ENCODE data around the gene LRRN3.

The LRRN3 gene

DNA sequence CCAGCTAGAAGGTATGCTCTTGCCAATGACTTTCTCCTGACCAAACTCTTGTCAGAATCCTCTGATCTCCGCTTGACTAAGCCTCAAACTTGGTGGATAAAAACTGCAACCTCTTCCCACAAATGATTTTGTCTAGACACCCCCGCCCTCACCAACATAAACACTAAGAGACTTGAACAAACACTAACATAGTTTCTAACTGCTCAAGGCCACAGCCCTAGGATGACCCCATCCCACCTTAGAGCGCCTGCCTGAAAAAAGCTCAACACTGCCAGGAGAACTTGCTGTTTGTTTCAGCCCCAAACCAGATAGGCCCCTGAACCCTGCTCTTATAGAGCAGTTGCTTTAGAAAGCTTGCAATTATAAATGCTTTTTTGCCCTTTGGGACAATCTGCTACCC lies 71.8 kb downstream of the LRRN3 start:
- peaks cover 0 to 13% (median 0%) of the 10 kb centered on the region in 4 donors for H3K4me1 ChIP-seq
- H3K27ac ChIP-seq, result no peak overlapping the region
- no peak for DNase-seq
- H3K4me3 ChIP-seq, result no peak overlapping the region
- no peaks in the 10 kb centered on the region for H3K9me3 ChIP-seq
- TF ChIP-seq, protein P1, sequence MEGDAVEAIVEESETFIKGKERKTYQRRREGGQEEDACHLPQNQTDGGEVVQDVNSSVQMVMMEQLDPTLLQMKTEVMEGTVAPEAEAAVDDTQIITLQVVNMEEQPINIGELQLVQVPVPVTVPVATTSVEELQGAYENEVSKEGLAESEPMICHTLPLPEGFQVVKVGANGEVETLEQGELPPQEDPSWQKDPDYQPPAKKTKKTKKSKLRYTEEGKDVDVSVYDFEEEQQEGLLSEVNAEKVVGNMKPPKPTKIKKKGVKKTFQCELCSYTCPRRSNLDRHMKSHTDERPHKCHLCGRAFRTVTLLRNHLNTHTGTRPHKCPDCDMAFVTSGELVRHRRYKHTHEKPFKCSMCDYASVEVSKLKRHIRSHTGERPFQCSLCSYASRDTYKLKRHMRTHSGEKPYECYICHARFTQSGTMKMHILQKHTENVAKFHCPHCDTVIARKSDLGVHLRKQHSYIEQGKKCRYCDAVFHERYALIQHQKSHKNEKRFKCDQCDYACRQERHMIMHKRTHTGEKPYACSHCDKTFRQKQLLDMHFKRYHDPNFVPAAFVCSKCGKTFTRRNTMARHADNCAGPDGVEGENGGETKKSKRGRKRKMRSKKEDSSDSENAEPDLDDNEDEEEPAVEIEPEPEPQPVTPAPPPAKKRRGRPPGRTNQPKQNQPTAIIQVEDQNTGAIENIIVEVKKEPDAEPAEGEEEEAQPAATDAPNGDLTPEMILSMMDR (IDR thresholded peaks at IDR 0.05), result no peak
- intact Hi-C loops (cut with DNase I; ENCODE audit: low total_unique reads), result no loop called here
- H3K36me3 ChIP-seq, result no peaks in the 10 kb centered on the region
- no peaks in the 10 kb centered on the region for H3K27me3 ChIP-seq

DNA sequence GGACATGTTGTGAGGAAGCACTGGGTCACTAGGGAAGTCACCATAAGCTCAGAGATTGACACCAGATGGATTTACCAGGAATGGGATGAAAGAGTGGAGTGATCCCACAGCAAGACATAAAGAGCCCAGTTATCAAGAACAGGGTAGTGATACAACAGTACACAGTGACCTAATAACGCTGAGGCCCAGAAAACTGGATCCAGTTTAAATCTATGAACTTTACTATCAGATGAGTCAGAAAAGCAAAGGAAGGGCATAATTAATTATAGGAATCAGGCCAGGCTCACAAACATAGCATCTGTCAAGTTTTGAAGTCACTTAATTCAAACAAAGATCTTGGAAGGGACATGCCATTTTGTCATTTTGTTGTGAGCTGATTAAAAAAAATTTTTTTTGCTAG lies 73.5 kb downstream of the LRRN3 start:
- intact Hi-C loops (cut with DNase I; ENCODE audit: low total_unique reads), result no loop called here
- no peak overlapping the region for H3K4me3 ChIP-seq
- H3K36me3 ChIP-seq, result no peaks in the 10 kb centered on the region
- TF ChIP-seq, protein P1 (IDR thresholded peaks at IDR 0.05), result no peak
- H3K27ac ChIP-seq, result no peak overlapping the region
- no peaks in the 10 kb centered on the region for H3K27me3 ChIP-seq
- H3K9me3 ChIP-seq, result no peaks in the 10 kb centered on the region
- H3K4me1 ChIP-seq, result peaks cover 0 to 7% (median 0%) of the 10 kb centered on the region in 4 donors
- DNase-seq, result no peak

DNA sequence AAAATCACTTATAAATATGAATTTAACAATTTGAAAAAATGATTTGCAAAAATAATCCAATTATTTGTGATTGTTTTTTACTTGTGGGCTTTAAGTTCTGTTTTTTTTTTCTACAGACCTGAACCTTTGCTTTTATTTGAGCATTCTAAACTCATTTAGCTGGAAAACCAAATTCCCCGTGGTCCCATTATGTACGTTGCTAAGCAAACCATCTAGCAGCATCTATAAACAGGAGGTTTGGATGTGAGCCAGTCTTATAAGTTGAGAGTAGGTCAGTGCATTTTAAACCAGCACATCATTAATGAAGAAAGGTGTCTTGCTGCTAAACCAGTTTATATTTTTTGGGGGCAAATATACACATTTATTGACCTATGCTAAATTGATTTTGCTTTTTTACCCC lies 77.3 kb downstream of the LRRN3 start:
- Histone ChIP-seq H3K27ac (no peak overlapping the region), H3K27me3 (no peaks in the 10 kb centered on the region), H3K4me3 (no peak overlapping the region), H3K36me3 (no peaks in the 10 kb centered on the region), H3K9me3 (no peaks in the 10 kb centered on the region), H3K4me1 (no peaks in the 10 kb centered on the region)
- TF ChIP-seq, protein P1 (IDR thresholded peaks at IDR 0.05), result no peak
- DNase-seq, result no peak
- intact Hi-C loops (cut with DNase I; ENCODE audit: low total_unique reads), result no loop called here

DNA sequence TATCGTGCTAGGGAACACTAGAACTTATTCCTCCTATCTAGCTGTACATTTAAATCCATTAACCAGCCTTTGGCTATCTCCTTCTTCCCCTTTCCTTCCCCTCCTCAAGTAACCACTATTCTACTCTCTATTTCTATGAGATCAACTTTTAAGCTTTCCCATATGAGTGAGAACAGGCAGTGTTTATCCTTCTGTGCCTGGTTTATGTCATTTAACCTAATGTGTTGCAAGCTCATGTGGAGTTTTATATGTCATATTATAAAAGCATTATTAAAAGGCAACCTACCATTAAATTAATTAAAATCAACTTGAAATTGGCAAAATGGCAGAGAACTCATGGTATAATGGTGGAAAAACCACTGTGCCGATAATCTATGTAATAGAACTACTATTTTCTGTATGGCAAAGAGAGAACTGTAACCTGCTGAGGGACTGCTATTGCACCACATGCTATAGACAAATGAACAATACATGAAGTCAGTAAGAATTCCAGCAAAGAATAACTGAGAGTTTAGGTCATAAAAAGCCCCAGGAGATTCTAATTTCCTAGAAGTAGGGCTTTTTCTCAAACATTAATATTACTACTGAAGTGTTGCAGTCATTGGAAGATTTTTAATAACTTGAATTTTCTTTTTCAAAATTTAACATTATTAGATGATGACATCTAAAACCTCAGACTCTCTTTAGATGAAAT lies 81.8 kb downstream of the LRRN3 start:
- Histone ChIP-seq H3K4me1 (no peaks in the 10 kb centered on the region), H3K9me3 (no peaks in the 10 kb centered on the region), H3K4me3 (no peak overlapping the region), H3K36me3 (no peaks in the 10 kb centered on the region), H3K27me3 (no peaks in the 10 kb centered on the region), H3K27ac (no peak overlapping the region)
- DNase-seq, result no peak
- TF ChIP-seq, protein P1 (IDR thresholded peaks at IDR 0.05), result no peak
- intact Hi-C loops (cut with DNase I; ENCODE audit: low total_unique reads), result no loop called here

DNA sequence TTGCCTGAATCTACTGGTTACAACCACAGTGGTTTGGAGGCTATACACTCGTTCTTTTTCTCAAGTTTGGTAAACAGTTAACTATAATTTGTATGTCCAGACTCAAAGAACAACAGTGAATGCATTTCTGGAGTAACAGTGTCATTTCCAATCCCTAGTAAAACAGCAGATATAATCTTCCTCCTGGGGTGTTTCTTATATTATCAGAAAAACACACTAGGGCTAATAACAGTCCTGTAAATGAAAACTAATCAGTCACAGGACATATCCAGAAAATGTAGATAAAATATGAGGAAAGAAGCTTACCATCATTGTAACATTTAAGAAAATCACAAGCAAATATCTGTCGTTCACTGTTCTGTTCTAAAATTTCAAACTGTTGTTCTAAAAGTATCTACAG lies 82.6 kb downstream of the LRRN3 start:
- DNase-seq, result no peak
- intact Hi-C loops (cut with DNase I; ENCODE audit: low total_unique reads), result no loop called here
- TF ChIP-seq, protein P1 (IDR thresholded peaks at IDR 0.05), result no peak
- no peaks in the 10 kb centered on the region for H3K4me1 ChIP-seq
- H3K27ac ChIP-seq, result no peak overlapping the region
- no peak overlapping the region for H3K4me3 ChIP-seq
- no peaks in the 10 kb centered on the region for H3K9me3 ChIP-seq
- no peaks in the 10 kb centered on the region for H3K36me3 ChIP-seq
- H3K27me3 ChIP-seq, result no peaks in the 10 kb centered on the region

DNA sequence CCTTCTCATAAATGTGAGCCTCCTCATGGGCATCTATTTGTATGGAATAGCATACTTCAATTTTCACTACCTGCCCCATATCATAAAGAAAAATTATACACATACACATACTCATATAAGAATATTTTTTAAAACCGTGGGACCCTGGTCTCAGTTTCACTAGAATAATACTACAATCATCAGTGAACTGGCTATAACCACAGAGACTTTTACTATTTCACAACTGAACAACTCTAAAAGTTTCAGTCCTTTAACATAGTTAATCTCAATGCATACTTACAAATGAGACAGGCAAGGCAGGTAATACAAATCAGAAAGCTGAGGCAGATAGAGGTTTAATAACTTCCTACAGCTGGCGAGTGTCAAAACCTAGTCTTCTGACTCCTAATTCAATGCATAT lies 83.1 kb downstream of the LRRN3 start:
- Histone ChIP-seq H3K9me3 (peaks cover 0 to under 1% (median 0%) of the 10 kb centered on the region in 3 donors), H3K4me3 (no peak overlapping the region), H3K27ac (no peak overlapping the region), H3K27me3 (no peaks in the 10 kb centered on the region), H3K4me1 (no peaks in the 10 kb centered on the region), H3K36me3 (no peaks in the 10 kb centered on the region)
- TF ChIP-seq, protein P1 (IDR thresholded peaks at IDR 0.05), result no peak
- intact Hi-C loops (cut with DNase I; ENCODE audit: low total_unique reads), result no loop called here
- DNase-seq, result no peak
